Spleen (tissue), 7 donors: ENCODE results near the gene SPP1.

Experiments
- POLR2AphosphoS5 ChIP-seq, 3 donors: sonication (generic); formaldehyde crosslinking; IDR thresholded peaks; one replicate each; pipeline ENCODE4 v1.5.1; 2017; ENCODE audit warnings: antibody characterized with exemption in 3 of 3
- TF ChIP-seq, protein P1 (sequence below), 11 experiments: fragments of 200-600 bp in 7 of 11; fragments of 450-650 bp in 4 of 11; sonication (generic) in 4 of 11; IDR thresholded peaks in 8 of 11; conservative IDR thresholded peaks in 3 of 11; 1 replicate in 7 of 11; 2 replicates in 4 of 11; pipeline versions ENCODE4 v1.4.0 to v1.8.0; 2016 to 2021; ENCODE audit warnings: antibody characterized with exemption in 11 of 11, inconsistent platforms in 4 of 11, mild to moderate bottlenecking in 1 of 11
- donor health status: DM: no; HTN: no; CAD: no; lungs with moderate emphysema.
- donor health status: DM: no; HTN: no; CAD: no.
- donor health status: DM: no; HTN: no; CAD: no.

DNA sequence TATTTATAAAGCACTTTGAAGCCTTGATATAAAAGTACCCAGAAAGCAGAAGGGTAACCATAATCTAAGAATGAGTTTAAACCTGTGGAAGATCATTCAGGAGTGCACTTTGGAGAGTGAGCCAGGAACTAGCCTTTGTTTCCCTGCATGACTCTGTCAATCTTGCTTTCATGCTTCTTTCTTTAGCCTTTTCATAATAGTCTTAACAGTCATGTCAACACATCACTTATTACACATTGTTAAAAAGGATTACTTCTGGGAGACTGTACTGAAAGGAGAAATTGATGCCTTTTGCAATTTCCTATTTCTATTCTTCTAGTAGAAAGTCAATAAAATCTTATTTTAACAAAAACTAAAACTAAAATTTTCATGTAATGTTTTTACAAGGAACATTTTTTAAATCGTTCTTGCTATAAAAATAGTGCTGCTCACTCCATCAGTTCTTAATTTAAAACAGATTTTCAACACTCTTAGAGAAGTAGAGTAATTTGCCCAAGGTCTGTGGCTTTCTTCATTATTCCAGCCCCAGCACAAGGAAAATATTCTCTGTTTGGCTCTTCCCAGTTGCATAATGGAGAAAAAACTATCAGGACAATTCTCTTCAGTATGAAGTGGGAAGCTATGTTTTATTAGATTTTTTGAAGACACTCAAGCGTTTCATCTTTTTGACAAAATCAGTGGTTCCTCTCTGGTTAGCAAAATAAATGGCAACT, 35.4 kb upstream of the SPP1 start:
- TF ChIP-seq, protein P1, sequence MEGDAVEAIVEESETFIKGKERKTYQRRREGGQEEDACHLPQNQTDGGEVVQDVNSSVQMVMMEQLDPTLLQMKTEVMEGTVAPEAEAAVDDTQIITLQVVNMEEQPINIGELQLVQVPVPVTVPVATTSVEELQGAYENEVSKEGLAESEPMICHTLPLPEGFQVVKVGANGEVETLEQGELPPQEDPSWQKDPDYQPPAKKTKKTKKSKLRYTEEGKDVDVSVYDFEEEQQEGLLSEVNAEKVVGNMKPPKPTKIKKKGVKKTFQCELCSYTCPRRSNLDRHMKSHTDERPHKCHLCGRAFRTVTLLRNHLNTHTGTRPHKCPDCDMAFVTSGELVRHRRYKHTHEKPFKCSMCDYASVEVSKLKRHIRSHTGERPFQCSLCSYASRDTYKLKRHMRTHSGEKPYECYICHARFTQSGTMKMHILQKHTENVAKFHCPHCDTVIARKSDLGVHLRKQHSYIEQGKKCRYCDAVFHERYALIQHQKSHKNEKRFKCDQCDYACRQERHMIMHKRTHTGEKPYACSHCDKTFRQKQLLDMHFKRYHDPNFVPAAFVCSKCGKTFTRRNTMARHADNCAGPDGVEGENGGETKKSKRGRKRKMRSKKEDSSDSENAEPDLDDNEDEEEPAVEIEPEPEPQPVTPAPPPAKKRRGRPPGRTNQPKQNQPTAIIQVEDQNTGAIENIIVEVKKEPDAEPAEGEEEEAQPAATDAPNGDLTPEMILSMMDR (IDR thresholded peaks at IDR 0.05 in 8 of 11, conservative IDR thresholded peaks at IDR 0.05 in 3 of 11) = no peak
- TF ChIP-seq POLR2AphosphoS5 (IDR thresholded peaks at IDR 0.05) = no peak
